ENCODE measurements around the gene IL19.
"Not testable (repeated sequence)": the region's sequence is repeated elsewhere in the genome, so short reads cannot be mapped to it uniquely, and the experiment has no call there.

Gene IL19

DNA sequence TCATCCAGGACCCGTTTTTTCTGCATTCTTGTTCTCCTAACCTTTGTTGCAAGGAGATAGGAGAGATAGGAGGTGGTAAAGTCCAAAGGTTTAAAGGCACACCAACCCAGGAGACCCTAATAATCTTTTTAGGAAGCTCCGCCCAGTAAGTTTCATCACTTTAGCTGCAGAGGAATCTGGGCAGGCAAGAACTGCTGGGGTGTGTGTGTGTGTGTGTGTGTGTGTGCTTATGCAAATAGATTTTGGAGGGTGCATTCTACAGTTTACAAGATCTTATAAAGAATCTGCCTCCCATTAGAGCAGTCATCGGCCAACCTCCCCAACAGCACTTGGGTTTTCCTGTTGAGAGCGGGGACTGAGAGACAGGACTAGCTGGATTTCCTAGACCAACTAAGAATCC lies 5.7 kb downstream of the IL19 start:
- no peak for DNase-seq (ENCODE audit: low spot score)

DNA sequence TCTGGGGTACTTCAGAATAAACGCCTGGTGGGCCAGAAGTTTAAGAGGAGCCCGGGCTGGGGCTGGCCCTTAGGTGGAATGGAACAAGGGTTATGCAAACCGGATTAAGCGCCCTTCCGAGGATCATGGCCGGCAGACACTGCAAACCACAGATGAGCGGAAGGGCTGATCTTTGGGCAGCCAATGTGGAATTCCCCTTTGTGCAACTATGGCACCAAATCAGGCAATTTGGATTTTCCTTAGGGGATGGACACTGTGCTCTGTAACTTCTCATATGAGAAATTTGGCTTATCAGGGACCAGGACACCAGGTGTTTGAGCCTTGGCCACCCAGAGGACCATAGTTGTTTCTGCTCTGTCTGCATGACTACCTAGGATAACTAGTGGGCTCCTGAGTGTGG lies 7.5 kb downstream of the IL19 start:
- DNase-seq (ENCODE audit: low spot score): no peak

DNA sequence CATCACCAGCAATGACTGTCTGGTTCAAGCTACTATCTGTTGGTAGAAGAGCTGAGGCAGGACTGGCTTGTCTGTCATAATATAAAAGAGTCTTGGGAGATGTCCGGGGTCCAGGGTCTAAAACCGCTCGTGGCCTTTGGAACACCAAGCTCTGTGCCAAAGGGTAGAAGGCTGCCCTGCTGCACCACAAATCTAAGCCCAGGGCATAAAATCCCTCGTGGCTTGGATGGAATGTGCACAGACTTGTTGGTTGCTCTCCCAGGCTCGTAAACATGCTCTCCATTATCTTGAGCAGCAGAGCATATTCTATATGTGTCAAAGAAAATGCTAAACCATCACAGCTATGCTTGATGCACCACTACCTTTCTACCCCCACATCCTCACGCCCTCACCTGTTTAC lies 8.3 kb downstream of the IL19 start:
- not testable (repeated sequence) for DNase-seq (ENCODE audit: low spot score)

DNA sequence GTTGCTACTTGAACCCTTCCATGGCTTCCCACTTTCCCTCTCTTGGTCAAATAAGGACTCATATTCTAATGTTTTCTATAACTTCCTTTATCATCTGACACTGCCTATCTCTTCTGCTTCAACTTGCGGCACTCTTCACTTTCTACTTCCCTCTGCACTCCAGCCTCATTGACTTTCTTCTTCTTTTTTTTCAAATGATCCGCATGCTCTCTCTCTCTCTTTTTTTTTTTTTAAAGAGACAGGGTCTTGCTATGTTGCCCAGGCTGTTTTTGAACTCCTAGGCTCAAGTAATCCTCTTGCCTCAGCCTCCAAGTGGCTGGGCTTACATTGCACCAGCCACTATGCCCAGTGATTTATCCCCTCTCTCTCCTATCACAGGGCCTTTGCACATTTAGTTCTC lies 9.1 kb downstream of the IL19 start:
- DNase-seq (ENCODE audit: low spot score): no peak

DNA sequence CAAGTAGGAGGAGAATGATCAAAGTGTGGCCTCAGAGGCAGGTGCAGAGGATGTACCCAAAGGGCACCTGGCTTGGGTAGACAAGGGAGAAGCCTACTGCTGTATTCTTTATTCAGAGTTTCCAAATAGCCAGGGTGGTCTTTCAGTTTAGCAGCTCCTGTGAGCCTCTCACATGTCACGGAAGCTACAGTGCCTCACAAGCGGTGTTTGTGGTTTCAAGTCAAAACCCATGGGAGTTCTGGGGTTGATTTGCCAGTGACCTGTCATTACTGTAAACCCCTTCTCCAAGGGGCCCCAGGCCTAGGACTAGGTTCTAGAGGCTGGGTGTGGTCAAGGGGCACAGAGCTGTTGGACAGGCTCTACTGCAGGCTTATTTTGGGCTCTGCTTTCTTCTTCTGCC lies 11.9 kb downstream of the IL19 start:
- no peak for DNase-seq (ENCODE audit: low spot score)

DNA sequence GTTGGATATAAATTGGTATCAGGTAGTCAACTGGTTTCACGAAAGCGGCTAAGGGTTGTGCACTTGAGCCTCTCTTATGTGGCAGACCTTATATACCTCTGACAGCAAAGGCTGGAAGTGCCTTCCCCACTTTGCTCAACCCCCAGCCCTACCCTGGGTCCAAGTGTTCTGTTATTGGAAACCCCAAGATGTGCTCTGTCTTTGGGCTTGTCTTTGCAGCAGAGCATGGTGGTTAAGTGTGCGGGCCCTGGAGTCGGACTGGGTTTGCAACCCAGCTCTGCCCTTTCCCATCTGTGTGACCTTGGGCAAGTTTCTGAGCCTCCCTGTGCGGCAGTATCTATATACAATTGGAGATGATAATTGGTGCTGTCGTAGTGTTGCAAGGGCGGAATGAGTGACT lies 12.9 kb downstream of the IL19 start:
- DNase-seq (ENCODE audit: low spot score): no peak

DNA sequence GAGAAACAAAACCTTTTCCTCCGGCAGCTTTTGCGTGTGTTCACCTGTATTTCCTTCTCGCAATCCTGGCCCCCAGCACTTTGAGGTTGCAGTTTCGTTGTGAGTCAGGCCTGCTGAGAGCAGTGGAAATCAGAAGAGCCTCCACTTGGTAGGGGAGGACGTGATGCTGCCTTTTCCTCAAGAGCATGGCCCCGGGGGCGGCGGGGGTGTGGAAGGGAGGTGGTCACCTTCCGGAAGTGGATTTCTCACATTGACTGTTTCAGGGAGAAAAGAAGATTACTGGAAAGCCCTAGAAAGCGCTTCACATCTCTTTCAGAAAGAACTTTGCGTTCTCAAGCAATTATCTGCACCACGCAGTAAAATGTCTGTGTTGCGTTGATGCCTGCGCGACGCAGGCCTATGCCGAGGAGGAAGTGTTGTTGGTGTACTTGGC lies 13.9 kb downstream of the IL19 start:
- no peak for DNase-seq (ENCODE audit: low spot score)

DNA sequence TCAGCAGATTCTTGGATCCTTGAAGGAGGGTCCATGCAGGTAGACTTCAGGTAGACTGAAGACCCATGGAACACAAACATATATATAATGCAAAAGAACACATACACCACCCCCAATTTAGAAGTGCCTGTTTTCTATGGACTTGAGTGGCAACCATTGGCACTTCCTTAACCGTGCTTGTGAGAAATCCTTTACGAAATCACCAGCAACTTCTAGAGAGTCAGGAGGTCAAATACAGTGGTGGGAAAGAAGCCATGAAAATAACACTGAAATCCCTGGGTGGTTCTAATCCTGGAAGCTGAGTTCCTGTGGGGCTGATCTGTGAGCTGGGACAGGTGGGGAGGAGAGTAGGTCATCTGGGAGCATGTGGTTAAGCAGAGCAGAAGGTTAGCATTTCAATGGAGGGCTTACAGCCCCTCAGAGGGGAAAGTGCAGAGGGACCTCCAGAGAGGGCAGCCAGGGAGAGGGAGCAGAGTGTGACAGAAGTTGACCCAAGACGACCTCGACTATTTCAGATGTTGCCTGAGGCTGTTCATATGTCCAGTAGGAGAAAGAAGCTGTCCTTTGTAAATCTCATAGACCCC lies 14.7 kb downstream of the IL19 start:
- no peak for DNase-seq (ENCODE audit: low spot score)

DNA sequence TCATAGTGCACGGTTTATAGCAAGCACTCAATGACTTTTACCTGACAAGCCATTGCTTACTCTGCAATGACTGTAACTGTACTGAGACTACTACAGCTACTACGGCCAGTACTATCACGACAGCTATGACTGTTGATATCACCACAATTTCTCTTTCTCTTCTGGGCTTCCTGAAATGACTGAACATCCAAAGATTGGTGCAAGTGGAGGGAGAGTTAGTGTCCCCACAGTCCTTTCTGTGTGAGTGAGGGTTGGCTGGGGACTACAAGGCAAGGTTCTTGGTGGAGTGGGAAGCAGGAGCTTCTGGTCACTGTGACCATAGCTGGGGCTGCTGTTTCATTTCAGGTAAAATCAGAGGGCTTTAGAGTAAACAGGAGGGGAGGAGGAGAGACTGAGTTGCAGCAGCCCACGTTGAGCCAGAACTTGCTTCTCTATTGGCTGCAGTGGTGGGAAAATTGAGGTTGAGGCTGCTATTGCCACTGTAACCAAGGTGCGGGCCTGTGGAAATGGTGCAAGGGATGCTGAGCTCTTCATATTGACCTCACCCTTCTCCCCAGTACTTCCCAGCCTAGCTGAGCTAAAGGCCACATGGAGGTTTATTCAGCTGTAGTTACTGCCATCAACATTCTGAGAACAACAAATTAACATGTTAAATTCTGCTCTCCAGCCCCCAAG lies 15.8 kb downstream of the IL19 start:
- no peak for DNase-seq (ENCODE audit: low spot score)

DNA sequence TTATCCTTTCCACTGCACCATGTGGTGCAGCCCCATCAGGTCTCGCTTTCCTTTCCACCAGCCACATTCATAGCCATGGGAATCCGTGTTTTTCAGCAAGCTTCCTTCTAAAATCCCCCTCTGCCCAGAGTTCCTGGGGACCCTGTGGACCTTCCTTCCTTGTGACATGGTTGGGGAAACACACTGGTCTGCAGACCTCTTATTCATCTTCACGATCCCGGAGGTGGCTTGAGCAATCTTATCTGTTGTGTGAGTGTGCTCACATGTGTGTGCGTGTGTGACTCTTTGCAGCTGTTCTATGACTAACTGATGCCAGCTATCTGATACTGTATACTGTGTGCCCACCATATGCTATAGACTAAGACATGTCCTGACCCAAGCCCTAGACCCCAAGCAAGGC lies 17.3 kb downstream of the IL19 start:
- no peak for DNase-seq (ENCODE audit: low spot score)

DNA sequence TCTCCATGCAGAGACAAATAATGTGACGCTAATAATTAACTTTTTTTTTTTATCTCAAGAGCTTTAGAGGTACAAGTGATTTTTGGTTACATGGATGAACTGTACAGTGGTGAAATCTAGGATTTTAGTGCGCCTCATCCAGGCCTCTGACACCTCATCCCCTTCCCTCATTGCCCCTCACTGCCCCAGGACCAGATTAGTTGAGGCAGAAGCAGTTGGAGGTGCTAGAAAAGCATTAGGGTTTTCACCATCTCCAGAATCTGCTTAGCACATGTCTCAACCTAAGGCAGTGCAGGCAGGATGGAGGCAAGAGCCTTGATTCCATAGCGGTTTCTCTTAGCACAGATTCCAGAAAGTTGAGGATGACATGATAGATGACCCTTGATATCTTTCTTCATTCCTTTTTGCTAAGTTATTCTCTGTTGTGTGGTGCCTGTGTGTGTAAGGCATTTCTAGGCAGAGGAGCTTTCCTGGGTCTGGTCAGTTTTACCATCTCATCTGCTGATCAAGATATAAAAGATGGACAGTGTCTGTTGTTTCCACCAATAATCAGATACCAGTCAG lies 18.0 kb downstream of the IL19 start:
- no peak for DNase-seq (ENCODE audit: low spot score)

DNA sequence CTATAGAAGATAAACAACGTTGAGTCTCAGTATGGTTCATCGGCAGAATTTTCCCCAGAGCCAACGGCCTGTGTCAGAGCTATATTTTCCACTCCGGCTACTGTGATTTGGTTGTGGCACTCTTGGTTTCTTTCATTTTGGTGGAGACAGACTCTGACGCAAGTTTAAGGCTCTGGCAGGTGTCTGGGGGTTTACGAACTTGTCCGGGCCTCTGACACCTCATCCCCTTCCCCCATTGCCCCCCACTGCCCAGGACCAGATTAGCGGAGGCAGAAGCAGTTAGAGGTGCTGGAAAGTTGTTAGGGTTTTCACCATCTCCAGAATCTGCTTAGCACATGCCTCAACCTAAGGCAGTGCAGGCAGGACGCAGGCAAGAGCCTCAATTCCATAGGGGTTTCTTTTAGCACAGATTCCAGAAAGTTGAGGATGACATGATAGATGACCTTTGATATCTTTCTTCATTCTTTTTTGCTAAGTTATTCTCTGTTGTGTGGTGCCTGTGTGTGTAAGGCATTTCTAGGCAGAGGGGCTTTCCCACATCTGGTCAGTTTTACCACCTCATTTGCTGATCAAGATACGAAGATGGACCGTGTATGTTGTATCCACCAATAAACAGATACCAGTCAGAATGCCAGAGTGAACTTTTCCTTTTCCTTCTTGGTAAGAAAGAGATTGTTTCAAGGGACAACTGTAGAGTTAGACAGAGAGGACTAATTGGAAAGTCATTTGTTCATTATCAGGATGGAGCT lies 20.1 kb downstream of the IL19 start:
- no peak for DNase-seq (ENCODE audit: low spot score)

DNA sequence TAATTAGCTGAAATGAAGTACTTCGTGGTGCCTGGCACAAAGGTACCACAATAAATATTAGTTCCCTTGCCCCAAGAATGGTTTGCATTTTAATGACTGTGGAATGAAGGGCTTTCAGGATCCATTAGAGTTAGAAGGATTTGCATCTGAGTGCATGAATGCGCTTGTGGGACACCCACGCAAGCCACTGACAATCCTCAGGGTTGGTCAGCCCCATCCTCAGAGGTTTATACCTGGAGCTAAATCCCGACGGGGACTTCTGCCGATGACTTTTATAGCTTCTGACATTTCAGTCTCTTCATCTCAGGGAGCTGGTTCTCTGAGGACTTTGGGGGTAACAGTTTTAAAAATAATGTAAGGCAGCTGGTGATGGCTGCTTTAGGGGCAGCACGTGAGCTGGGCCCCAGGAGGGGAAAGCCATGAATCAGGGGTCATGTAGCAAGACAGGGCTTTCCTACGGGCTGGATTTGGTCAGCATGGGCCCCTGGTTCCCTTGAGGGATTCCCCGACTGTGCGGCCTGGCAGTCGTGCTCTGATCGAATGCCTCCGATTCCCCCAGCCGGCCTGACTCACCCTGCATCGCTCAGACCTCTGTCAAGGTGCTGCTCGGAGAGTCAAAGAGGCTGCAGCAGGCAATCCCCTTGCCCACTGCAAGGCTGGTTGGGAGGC lies 22.5 kb downstream of the IL19 start:
- DNase-seq (ENCODE audit: low spot score): no peak

DNA sequence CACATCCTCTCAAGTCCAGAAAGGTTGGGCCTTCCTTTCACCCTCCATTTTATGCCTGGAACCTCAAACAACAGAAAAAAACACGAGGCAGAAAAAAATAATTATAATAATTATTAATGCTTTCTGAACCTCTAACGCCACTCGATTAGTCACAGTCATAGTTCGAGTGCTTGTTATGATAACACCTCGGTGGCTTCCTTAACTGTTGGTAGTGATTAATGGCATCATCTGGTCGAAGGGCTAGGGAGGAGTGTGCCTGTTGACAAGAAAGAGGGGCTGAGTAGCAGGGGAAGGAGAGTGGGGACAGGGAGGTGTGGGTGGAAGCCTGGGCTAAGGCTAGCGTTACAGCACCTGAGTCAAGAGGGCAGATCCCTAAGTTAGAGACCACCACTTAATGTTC lies 23.0 kb downstream of the IL19 start:
- DNase-seq (ENCODE audit: low spot score): no peak

DNA sequence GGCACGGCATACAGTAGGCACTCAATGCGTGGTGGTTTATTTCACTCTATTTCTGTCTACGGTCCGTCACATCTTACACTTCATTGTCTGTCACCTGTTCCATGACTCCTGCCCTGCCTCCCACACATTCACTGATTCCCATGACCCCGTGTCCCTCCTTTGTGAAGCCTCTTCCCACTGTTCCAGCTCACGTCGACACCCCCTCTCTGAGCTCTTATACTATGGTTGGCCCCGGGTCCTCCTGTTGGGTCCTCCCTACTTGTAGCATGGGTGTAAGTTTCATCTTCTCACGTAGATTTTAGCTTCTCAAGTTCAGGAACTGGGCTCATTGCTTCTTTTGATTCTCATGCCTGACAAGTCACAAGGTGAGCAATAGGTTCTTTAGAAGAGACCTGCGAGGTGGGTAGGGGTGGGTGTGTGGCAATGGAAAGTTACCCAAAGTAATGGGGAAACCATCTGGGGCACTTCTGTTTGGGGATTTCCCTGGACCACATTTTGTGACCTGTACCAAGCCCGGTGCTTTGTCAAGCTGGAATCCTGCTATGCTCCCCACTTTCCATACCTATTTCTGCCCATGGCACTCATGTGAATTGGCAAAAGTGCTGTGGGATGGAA lies 23.8 kb downstream of the IL19 start:
- no peak for DNase-seq (ENCODE audit: low spot score)

DNA sequence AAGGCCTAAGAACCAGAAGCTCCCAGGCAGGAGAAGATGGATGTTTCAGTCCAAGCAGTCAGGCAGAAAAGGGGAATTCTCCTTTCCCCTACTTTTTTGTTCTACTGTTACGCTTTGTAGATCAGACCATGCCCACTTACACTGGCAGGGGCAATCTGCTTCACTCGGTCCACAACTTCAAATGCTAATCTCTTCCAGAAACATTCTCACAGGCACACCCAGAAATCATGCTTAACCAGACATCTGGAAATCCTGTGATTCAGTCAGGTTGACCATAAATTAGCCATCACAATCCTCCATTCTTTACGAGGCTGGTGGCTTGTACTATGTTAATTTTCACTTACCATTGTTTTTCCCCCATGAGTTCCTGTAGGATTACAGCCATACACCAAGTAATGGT lies 25.5 kb downstream of the IL19 start:
- no peak for DNase-seq (ENCODE audit: low spot score)

DNA sequence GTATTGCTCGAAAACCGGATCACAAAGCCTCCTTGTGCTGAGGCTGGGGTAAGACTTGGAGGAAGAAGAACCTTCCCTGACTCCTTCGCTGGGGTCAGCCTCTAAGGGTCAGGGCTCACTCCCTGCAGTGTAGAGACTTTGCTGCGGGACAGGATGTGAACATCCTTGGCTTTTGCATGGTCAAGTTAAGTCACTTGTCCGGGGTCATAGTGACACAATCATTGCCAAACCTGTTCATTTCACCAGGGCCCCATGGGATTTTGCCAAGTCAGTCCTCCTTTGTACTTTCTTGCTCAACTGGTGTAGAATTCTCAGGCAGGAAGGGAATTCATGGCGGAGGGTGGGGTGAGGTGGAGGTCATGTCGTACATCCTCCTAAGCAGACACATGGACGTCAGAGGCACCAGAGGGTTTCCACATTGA lies 26.4 kb downstream of the IL19 start:
- DNase-seq (ENCODE audit: low spot score): no peak

DNA sequence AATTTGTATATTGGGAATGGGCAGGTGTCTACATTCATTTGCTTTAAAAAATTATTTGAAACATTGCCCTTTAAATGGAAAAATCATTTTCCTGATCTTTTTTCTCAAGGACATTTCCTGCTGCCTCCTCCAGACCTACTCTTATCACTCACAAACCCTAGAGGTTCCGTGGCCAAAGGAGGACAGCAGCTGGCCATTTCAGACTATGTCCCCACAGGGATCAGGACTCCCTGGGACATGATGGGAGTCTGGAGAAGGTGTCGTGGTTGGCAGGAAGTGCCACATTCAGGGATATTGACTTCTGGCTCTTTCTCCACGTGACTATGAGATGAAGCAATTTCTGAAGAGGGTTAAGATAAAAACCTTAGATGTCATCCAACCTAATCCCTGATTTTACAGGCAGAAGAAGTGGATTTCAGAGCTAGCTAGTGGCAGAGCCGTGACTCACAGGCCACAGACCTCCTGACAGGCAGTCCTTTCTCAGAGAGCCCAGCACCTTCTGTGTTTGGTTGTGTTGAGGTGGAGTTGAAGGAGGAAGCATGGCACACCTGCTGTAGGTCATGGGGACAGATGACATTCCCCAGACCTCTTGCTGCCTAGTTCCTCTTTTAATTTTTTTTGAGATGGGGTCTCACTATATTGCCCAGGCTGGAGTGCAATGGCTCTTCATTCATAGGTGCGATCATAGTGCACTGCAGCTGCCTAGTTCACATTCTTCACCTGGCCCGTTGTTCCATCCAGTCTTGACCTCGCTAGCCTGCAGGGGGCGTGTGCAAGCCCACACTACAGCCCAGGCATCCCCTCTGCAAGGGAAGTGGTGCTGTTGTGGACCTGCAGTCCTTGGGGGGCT lies 27.2 kb downstream of the IL19 start:
- no peak for DNase-seq (ENCODE audit: low spot score)

DNA sequence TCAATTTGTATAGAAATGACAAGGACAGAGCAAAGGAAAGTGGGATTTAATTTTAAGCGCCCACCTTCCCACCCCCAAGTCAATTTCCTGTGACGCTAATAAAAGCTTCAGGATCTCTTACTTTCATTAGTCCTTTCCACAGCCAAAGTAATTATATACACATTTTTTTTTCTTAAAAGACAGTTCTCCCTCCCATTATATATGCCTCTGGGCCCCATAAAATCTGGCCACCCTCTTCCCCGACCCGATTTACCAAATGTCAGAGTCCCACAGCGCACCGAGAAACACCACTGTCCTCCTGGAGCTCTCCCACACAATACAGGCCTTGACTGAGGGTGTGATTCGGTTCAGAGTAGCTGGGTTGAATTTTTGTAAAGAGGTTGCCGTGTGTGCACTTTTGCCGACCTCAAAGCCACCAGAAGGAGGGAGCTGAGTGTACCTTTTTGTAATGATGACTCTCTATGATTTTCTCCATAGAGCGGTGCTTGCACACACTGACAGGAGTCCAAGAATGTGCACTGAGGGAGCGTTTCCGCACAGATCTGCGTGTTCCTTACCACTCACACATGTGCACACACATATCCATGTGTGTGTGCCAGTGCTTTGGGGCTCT lies 27.9 kb downstream of the IL19 start:
- no peak for DNase-seq (ENCODE audit: low spot score)

DNA sequence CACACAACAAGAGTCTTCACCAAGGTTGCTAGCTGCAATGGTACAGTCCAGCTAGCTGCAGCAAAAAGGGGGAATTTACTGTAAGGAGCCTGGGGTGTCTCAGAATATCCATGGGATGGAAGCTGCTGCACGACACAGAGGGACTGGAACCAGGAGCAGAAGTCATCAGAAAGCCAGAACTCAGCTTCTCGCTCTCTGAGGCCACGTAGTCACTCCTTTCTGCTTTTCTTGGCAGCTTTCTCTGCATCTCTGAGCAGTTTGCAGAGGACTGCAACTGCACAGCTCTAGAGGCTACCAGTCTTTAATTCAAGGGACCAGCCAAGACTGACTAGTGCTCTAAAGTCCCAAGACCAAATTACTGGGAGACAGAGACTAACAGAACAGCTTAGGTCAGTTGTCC lies 28.7 kb downstream of the IL19 start:
- DNase-seq (ENCODE audit: low spot score): no peak

DNA sequence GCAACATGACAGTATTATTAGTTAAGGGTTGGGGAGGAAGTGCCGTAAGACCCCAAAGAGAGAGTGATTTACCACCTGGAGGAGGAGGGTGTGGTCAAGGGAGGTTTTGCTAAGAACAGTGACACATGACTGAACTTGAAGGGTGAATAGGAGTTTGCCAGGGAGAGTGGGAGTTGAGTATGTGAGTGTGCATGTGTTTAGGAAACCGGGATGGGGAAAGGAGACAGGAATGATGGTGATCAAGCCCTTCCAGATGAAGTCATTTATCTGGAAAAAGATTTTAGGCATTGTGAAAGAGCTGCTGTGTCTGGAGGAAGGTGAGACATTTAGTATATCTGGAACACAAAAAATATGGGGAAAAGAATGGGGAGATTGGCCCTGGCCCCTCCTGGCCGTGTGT lies 29.8 kb downstream of the IL19 start:
- no peak for DNase-seq (ENCODE audit: low spot score)
